Stimulated activated CD4-positive, alpha-beta T cell treated with anti-CD3 and anti-CD28 coated beads, Interleukin-15, amount 100 ng/mL, for 48 hours (primary cell): ENCODE results near the gene FAM227B.
"Not testable (repeated sequence)": the region's sequence is repeated elsewhere in the genome, so short reads cannot be mapped to it uniquely, and the experiment has no call there.

ENCODE experiments used
- DNase-seq, 2 donors: peaks; one replicate each; pipeline ENCODE4 v3.0.0-alpha.2; 2020; ENCODE audit warnings: low read depth in 2 of 2

Gene FAM227B

GRCh38 chr15:49439678-49440395 lies 180.8 kb downstream of the FAM227B start:
- no peak for DNase-seq

DNA sequence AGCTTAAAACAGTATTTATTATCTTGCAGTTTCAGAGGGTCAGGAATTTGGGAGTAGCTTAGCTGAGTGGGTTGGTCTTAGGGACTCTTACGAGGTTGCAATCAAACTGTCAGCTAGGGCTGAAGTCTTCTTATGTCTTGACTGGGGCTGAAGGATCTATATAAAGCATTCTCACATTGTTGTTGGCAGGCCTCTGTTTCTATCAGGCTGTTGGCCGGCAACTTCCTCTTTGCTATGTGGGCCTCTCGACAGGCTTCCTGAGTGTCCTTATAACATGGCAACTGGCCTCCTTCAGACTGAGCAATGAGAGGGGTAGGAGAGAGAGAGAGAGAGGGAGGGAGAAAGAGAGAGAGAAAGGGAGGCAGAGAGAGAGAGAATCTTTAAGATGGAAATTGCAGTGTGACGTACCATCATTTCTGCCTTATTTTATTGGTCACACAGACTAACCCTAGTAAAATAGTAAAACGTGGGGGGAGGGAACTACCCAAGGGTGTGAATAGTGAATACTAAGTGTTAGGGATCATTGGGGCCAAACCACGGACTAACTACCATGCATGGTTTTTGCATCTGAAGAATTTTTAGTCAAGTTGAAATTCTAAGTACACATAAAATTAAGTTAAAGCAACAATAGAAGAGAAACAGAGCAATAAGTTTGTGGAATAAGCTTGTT lies 181.5 kb downstream of the FAM227B start:
- no peak for DNase-seq

- DNase-seq, result no peak
Observed at GRCh38 chr15:49436751-49437150, 183.9 kb downstream of the FAM227B start.

DNA sequence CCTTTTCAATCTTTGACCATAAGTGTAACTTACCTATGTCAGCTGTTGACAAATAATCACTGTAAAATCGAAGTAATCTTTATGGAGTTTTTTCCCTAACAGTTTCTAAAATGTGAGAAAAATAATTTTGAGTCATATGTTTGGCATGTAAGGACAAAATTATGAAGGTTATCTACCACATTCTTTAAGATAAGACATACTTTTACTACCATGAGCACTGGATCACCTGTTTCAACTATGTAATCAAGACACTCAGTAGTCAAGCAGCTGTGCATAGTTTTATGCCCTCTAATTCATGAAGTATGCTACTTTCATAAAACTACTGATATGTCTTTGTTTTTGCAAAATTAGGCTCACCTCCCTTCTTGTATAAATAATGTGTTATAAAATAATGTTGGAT lies 185.4 kb downstream of the FAM227B start:
- no peak for DNase-seq

DNA sequence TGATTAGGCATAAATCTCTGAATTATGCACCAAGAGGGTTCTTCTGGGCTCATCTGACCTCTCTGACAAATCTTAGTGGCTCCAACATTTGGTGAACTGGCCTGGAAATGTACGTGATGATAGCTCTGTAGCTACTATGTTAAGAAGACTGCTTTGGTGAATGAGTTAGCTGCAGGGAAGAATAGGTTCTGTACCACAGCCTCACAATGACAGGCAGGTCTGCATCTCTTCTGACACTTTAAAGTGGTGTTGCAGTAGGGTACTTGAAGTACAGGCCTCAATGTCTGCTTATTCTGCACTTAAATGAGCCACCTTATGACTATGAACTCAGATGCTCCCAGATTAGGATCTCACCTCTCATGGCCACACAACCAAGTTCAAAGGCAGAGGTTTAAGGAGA lies 190.6 kb downstream of the FAM227B start:
- DNase-seq, result no peak

DNA sequence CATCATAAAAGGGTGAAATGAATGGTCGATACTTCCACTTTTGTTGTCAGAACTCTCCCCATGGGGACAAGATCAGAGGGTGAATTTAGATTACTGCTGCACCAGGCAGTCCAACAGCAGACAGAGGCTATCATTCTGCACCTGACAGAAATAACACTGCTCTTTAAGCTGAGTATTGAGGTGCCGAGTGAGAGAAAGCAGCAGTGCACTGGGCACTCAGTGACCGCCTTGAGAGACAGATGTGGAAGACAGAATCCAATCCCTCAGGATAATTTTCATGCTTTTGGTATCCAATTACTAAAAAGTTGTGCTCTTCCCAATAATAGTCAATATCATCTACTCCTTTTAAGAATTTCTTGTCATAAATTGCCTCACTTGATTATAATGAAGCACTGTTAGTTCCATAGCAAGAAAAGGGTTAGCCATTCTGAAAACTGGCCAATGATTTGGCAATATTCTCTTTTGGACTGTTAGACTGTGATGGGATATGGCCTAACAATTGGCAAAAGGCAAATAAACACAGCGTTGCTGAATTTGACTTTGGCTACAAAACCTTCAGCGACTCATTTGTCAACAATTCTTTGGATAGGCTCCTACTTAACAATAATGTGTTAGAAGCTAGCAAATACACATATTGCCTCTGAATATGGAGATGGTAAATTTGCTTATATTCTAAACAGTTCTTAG lies 192.1 kb downstream of the FAM227B start:
- no peak for DNase-seq

DNA sequence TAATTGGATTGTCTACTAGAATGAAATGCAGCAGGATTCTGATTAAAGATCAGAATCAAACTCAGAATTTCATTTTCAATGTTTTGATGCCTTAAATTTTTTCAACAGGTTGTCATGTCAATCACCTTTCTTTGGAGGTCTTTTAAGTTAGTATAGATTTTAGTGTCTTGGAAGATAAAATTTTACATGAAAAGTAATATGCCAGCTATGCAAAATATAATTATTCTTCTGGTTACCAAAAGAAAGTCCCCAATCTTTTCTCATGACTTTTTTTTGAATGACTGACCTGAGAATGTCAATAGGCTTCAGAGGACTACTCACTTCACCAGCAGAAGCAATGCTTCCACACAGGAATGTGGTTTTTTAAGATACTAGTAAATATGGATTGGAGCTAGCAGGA lies 193.2 kb downstream of the FAM227B start:
- no peak for DNase-seq

- no peak for DNase-seq
Observed at GRCh38 chr15:49424954-49425353, 195.7 kb downstream of the FAM227B start.

- DNase-seq, result no peak
Observed at GRCh38 chr15:49423901-49424550, 196.6 kb downstream of the FAM227B start.

- no peak for DNase-seq
Observed at GRCh38 chr15:49423021-49423420, 197.6 kb downstream of the FAM227B start, which contains the start of gene FGF7. TSS of gene FGF7 (plus strand) at chr15:49423242. CDS start at chr15:49424298, 1,056 bp downstream.

DNA sequence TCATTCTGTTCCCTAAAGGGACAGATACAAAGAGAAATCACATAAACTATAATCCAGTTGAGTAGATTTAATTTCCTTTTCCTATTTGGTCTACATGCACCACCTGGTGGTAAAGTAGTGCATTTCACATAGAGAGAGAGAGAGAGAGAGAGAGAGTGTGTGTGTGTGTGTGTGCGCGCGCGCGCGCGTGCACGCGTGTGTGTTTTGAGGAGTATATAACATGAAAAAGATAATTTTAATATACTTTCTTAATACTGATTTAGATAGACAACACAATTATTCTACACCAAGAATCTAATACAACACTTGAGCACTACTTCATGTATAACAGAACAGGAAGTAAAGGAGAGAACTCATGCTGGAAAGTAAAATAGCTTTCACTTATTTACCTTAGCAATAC lies 198.6 kb downstream of the FAM227B start:
- peak; percentile 1 to 4 for DNase-seq

- no peak for DNase-seq
Observed at GRCh38 chr15:49418811-49419210, 201.8 kb downstream of the FAM227B start.

DNA sequence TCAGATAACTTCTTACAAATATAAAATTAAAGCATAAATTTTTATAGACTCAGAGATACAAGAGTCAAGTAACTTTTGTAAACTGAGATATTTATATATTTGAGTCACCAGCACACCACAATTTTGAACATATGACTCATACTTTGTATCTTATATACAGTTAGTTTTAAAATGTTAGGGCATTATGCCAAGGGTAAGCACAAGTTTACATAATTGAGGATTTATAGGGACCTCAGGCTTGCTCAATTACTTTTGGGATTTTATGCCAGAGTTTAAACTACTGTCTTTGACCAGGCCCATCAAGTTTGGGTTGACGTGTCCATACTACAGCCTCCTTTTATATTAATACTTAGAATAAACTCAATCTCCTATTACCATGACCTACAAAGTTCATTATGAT lies 205.0 kb downstream of the FAM227B start:
- DNase-seq, result no peak

GRCh38 chr15:49415149-49415548 lies 205.5 kb downstream of the FAM227B start:
- no peak for DNase-seq

GRCh38 chr15:49412797-49413196 lies 207.8 kb downstream of the FAM227B start:
- no peak for DNase-seq

DNA sequence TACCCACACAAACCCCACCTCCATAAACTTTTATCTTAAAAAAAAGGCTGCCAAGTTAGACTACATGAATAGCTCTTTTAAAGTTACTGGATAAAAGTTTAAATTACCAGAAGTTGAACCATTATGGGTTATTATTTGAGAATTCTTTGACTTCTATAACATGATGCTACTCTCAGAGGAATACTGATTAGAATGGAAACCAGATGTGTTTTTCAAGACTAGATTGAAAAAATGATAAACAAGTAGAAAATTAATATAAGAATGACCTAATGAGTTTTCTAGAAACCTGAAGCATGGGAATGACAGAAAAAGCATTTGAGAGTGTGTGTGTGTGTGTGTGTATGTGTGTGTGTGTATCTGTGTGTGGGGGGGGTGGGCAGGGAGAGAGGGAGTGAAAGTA lies 210.0 kb downstream of the FAM227B start:
- no peak for DNase-seq

- no peak for DNase-seq
Observed at GRCh38 chr15:49406352-49407118, 214.1 kb downstream of the FAM227B start.

DNA sequence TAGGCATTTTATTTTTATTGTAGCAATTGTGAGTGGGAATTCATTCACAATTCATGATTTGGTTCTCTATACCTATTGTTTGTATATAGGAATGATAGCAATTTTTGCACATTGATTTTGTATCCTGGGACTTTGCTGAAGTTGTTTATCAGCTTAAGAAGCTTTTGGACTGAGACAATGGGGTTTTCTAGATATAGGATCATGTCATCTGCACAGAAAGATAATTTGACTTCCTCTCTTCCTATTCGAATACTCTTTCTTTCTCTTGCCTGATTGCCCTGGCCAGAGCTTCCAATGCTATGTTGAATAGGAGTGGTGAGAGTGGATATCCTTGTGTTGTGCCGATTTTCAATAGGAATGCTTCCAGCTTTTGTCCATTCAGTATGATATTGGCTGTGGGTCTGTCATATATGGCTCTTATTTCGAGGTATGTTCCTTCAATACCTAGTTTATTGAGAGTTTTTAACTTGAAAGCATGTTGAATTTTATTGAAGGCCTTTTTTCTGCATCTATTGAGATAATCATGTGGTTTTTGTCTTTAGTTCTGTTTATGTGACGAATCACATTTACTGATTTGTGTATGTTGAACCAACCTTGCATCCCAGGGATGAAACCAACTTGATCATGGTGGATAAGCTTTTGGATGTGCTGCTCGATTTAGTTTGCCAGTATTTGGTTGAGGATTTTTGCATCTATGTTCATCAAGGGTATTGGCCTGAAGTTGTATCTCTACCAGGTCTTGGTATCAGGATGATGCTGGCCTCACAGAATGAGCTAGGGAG lies 217.9 kb downstream of the FAM227B start:
- not testable (repeated sequence) for DNase-seq

DNA sequence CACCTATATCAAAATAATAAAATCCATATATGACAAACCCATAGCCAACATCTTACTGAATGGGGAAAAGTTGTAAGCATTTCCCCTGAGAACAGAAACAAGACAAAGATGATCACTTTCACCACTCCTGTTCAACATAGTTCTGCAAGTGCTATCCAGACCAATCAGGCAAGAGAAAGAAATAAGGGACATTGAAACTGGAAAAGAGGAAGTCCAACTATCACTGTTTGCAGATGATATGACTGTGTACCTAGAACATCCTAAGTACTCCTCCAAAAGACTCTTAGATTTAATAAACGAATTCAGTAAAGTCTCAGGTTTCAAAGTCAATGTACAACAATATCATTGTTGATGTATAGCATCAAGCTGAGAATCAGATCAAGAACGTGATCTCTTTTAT lies 233.1 kb downstream of the FAM227B start:
- DNase-seq, result no peak

DNA sequence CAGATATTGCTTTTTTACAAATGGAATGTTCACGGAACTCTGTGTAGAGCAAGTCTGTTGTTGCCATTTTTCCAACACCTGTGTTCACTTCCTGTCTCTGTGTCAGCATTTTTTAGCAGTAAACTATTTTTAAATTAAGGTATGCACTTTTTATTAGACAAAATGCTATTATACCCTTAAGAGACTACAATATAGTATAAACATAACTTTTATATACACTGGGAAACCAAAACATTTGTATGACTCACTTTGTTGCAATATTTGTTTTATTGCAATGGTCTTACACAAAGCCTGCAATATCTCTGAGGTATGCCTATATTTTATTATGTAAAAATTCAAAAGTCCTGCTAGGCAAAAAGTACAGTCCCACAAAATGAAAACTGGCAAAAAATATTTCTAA lies 237.4 kb downstream of the FAM227B start:
- DNase-seq, result no peak

- no peak for DNase-seq
Observed at GRCh38 chr15:49382394-49382793, 238.2 kb downstream of the FAM227B start.
